Activated CD8-positive, alpha-beta memory T cell treated with anti-CD3 and anti-CD28 coated beads for 4 hours (primary cell): ENCODE measurements around the gene ABCC10.
"Not testable (repeated sequence)": the region's sequence is repeated elsewhere in the genome, so short reads cannot be mapped to it uniquely, and the experiment has no call there.

ENCODE experiments used
- DNase-seq, 2 donors: peaks; one replicate each; pipeline ENCODE4 v3.0.0-alpha.2; 2020; ENCODE audit warnings: low read depth in 2 of 2

The ABCC10 gene

GRCh38 chr6:43407296-43407695 lies 20.0 kb upstream of the ABCC10 start:
- no peak for DNase-seq

DNA sequence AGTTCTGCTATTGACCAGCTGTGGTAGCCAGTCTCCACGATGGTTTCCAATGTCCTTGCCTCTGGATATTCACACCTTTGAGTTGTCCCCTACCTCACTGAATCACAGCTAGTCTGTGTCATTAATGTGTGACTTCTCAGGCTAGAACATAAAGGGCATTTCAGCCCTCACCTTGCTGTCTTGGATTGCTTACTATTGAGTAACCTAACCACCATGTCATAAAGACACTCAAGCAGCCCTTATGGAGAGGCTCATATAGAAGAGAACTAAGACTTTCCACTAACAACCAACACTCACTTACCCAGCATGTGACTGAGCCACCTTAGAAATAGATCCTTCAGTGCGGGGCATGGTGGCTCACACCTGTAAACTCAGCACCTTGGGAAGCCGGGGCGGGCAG lies 19.1 kb upstream of the ABCC10 start:
- DNase-seq: no peak

- DNase-seq: not testable (repeated sequence)
Measured at GRCh38 chr6:43410776-43411175, 16.6 kb upstream of the ABCC10 start.

DNA sequence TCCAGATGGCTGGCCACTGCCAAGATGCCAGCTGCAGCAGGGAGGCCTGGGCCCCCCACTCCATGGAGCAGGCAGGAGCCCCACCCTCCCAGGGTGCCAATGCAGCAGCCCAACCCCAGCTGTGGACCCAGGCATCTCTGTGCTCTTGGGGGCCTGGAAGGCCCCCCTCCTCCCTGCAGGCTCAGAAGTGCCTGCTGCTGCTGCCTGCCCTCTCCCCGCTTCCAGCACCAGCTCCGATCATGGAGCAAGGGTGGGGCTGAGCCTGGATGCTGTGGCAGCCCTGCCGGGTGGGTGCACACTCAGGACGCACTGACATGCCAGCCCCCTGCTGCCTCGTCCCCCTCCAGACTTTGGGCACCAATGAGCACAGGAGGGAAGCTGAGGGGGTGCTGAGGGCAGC lies 14.8 kb upstream of the ABCC10 start:
- no peak for DNase-seq

- DNase-seq: no peak
Measured at GRCh38 chr6:43413002-43413401, 14.3 kb upstream of the ABCC10 start.

GRCh38 chr6:43415275-43415674 lies 12.1 kb upstream of the ABCC10 start:
- DNase-seq: not testable (repeated sequence)

DNA sequence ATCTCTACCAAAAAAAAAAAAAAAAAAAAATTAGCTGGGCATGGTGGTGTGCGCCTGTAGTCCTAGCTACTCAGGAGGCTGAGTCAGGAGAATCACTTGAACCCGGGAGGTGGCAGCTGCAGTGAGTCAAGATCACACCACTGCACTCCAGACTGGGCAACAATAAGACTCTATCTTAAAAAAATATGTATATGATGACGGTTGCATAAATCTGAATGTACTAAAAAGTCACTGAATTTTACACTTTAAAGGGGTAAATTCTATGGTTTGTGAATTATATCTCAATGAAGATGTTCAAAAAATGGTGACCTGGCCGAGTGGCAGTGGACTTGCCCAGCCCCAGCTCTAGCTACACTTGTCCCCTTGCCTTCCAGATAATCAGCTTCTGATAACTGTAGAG lies 10.4 kb upstream of the ABCC10 start:
- DNase-seq: no peak

DNA sequence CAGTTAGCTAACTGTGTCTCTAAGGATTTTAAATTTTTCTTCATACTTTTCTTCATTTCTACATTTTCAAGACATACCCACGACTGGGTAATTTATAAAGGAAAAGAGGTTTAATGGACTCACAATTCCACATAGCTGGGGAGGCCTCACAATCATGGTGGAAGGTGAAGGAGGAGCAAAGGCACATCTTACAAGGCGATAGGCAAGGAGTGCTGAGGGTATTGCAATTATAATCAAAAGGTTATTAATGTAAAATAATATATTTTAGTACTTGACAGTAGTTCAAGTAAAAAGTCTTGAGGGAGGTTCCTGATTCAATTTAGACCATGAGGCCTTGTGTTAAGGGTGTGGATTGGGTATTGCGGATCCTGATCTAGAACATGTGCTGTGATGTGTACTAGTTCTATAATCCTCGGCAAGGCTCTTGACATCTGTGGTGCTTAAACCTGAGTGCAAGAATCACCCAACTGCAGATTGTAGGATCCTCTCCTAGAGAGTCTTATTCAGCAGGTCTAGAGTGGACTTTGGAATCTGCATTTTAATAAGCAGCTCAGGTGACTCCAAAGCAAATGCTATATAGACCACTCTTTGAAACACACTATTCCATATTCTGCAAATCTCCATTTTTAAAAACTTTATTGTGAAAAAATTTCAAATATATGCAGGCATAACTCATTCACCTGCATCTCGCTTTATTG lies 7.2 kb upstream of the ABCC10 start:
- no peak for DNase-seq

- no peak for DNase-seq
Measured at GRCh38 chr6:43421831-43422230, 5.5 kb upstream of the ABCC10 start.

GRCh38 chr6:43425083-43425482 lies 2.3 kb upstream of the ABCC10 start:
- DNase-seq: not testable (repeated sequence)

- no peak for DNase-seq
Measured at GRCh38 chr6:43426928-43427405, 374 bp upstream of the ABCC10 start.

GRCh38 chr6:43428112-43428570 lies 800 bp downstream of the ABCC10 start:
- no peak for DNase-seq

GRCh38 chr6:43428874-43429273 lies 1.5 kb downstream of the ABCC10 start:
- DNase-seq: no peak

DNA sequence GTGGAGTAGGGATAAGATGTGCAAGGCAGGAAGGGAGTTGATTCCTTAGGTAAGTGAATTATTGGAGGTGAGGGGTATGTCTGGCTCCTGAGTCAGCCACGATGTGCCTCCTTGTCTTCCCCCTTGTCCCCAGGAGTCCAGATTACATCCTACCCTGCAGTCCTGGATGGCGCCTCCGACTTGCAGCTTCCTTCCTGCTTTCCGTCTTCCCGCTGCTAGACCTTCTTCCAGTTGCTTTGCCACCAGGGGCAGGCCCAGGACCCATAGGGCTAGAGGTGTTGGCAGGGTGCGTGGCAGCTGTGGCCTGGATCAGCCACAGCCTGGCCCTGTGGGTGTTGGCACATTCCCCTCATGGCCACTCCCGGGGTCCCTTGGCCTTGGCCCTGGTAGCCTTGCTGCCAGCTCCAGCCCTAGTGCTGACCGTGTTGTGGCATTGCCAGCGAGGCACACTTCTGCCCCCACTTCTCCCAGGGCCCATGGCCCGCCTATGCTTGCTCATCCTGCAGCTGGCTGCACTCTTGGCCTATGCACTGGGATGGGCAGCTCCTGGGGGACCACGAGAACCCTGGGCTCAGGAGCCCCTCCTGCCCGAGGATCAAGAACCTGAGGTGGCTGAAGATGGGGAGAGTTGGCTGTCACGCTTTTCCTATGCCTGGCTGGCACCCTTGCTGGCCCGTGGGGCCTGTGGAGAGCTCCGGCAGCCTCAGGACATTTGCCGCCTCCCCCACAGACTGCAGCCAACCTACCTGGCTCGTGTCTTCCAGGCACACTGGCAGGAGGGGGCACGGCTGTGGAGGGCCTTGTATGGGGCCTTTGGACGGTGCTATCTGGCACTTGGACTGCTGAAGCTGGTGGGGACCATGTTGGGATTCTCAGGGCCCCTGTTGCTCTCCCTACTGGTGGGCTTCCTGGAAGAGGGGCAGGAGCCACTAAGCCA lies 4.9 kb downstream of the ABCC10 start:
- no peak for DNase-seq

GRCh38 chr6:43433148-43433547 lies 5.8 kb downstream of the ABCC10 start:
- no peak for DNase-seq

DNA sequence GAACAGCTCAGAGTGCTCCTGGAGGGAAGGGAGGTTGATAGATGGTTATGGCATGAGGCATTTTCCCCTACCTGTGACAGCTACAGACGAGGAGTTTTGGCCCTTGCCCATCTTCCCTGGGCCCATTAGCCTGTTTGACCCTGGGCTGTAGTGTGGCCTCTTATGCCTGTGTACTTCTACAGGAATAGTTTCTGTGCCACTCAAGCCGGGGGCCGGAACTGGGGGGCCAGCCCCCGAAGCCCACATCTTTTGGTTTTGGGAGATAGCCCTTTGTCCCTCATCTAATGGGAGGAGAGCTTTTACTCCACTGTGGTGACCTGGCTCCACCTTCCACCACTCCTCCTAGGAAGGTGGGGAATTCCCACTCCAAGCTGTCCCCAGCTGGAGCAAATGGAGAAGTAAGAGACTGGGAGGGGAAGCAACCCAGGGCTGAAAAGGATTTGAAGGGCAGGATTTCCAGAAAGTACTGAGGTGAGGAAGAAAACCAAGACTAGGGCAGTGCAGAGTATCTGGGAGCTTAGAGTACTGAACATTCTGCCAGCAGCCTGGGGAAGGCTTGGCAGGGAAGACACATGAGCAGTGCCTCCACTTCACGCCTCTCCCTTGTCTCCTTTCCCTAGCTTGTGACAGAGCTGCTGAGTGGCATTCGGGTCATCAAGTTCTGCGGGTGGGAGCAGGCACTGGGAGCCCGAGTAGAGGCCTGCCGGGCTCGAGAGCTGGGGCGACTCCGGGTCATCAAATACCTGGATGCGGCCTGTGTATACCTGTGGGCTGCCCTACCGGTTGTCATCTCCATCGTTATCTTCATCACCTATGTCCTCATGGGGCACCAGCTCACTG lies 6.9 kb downstream of the ABCC10 start:
- DNase-seq: no peak

DNA sequence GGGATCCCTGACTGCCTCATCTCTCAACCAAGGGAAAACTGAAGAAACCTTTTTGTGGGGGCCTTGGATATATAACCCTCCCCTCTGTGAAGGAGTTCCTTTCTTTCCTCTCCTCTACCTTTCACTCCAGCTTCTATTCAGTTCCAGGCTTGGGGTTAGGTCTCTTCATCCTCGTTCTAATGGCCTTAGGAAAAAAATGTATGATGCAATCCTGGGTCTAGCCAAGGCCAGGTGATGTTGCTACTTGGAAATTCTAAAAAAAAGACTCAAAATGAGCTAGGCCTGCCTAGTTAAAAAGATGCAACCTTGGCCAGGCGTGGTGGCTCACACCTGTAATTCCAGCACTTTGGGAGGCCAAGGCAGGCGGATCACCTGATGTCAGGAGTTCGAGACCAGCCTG lies 7.6 kb downstream of the ABCC10 start:
- no peak for DNase-seq

- no peak for DNase-seq
Measured at GRCh38 chr6:43435682-43436437, 8.5 kb downstream of the ABCC10 start.

DNA sequence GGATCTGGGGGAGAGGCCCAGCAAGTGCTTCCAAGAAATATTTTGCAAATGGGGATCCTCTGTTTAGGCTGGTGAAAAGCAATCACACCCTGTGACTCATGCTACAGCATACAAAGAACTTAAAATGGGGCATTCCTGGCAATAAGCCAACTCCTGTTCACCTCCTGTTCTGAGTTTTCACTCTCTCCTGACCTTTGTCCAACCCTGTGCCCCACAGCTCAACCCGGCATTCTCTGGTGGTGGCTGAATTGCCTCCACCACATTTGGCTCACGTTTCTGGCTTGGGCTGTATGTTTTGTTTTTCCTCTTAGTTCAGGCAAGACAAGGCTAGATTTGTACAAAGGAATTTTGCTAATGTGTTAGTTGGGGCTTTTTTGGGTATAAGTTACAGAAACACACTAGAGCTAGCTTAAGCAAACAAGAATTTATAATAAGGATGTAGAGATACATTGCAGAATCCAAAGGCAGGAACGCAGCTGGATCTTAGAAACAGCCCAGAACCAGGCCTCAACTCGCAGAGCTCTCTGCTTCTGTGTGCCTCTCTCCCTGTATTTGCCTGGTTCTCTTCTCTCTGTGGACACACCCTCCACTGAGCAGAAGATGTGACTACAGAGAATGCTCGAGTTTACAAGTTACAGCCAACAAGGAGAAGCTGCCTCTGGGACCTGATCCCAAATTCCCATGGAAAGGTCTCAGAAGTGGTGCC lies 9.4 kb downstream of the ABCC10 start:
- no peak for DNase-seq

- no peak for DNase-seq
Measured at GRCh38 chr6:43437700-43438099, 10.4 kb downstream of the ABCC10 start.

GRCh38 chr6:43442935-43443334 lies 15.6 kb downstream of the ABCC10 start:
- no peak for DNase-seq
